K562 (cell line): ENCODE measurements around the gene CARD8. TPM values are rescaled to one million over a fixed set of nuclear protein-coding genes. Genes with fewer than 3 reads are reported as not detected.

Source experiments
- CBFA2T2 ChIP-seq: fragments of 450-650 bp; conservative IDR thresholded peaks from 2 replicates; pipeline ENCODE4 v1.6.1; 2017; ENCODE audit warnings: mild to moderate bottlenecking
- HDAC8 ChIP-seq: fragments of 450-650 bp; IDR thresholded peaks from 2 replicates; pipeline ENCODE4 v1.6.1; 2016; ENCODE audit warnings: mild to moderate bottlenecking, missing genetic modification characterization, moderate library complexity, missing compliant biosample characterization
- NCOA2 ChIP-seq, 2 experiments: fragments of 450-650 bp; IDR thresholded peaks; 2 replicates each; pipeline ENCODE4 v1.6.1; 2018; ENCODE audit warnings: mild to moderate bottlenecking in 2 of 2, moderate library complexity in 1 of 2; ENCODE audit not compliant: partially characterized antibody in 2 of 2
- PPARD ChIP-seq: fragments of 250-450 bp; sonication (Bioruptor Pico); IDR thresholded peaks from 2 replicates; pipeline ENCODE4 v1.8.0; 2022; ENCODE audit warnings: inconsistent platforms, mild to moderate bottlenecking, moderate library complexity
- SPI1 ChIP-seq: IDR thresholded peaks from 2 replicates; pipeline ENCODE4 v1.6.1; 2011; ENCODE audit warnings: low read depth, low read length, control low read depth, borderline replicate concordance
- ZBTB17 ChIP-seq: fragments of 450-650 bp; formaldehyde crosslinking; IDR thresholded peaks from 2 replicates; pipeline ENCODE4 v1.4.0; 2020; ENCODE audit warnings: mild to moderate bottlenecking
- ZC3H11A ChIP-seq: IDR thresholded peaks from 2 replicates; pipeline ENCODE4 v1.6.1; 2012; ENCODE audit warnings: low read depth, low read length, improper control_type of control experiment
- ZNF12 ChIP-seq: sonication (generic); formaldehyde crosslinking; IDR thresholded peaks from 2 replicates; pipeline ENCODE4 v1.4.0; 2020; ENCODE audit warnings: mild to moderate bottlenecking, missing genetic modification reagents
- polyA plus RNA-seq, 8 experiments: library from polyadenylated mRNA; depleted of rRNA in 4 of 8; stranded (reverse) in 5 of 8; unstranded in 3 of 8; fragments of >200 nt; fragmentation: Nextera tagmentation in 2 of 8; fragmentation: Illumina TruSeq in 1 of 8; extraction: Ambion mirVana in 2 of 8; extraction: Trizol in 1 of 8; gene quantifications; 2 replicates each; pipeline versions ENCODE4 v1.2.1 to v1.2.3, GENCODE V29; 2011 to 2014; ENCODE audit warnings: inconsistent platforms in 1 of 8, missing spikeins in 1 of 8
- total RNA-seq, 7 experiments: library from RNA; depleted of rRNA in 6 of 7; stranded (reverse); fragments of >200 nt in 6 of 7; fragmentation: Illumina TruSeq in 2 of 7; extraction: Trizol in 2 of 7; gene quantifications; 2 replicates each; pipeline versions ENCODE4 v1.2.1 to v1.2.3, GENCODE V29; 2011 to 2021; ENCODE audit warnings: low replicate concordance in 1 of 7
- TF ChIP-seq, protein P1 (sequence below), 2 experiments: fragments of 250-450 bp in 1 of 2; fragments of 450-650 bp in 1 of 2; sonication (Bioruptor Pico) in 1 of 2; IDR thresholded peaks; 2 replicates each; pipeline versions ENCODE4 v1.6.1 to v1.8.0; 2016 to 2021; ENCODE audit warnings: mild to moderate bottlenecking in 2 of 2, moderate library complexity in 2 of 2, missing compliant biosample characterization in 1 of 2, missing genetic modification characterization in 1 of 2
- TF ChIP-seq, protein P2 (sequence below): sonication (generic); formaldehyde crosslinking; IDR thresholded peaks from 2 replicates; pipeline ENCODE4 v1.5.0; 2020; ENCODE audit warnings: missing genetic modification reagents
- TF ChIP-seq, protein P3 (sequence below): fragments of 200-600 bp; sonication (generic); IDR thresholded peaks from one replicate; pipeline ENCODE4 v1.6.1; 2012; ENCODE audit warnings: mild to moderate bottlenecking, low read depth, low read length, inconsistent platforms
- TF ChIP-seq, protein P4 (sequence below): fragments of 250-450 bp; sonication (Bioruptor Pico); IDR thresholded peaks from 2 replicates; pipeline ENCODE4 v1.8.0; 2022; ENCODE audit warnings: moderate library complexity, mild to moderate bottlenecking, inconsistent platforms

Gene CARD8
- total and polyA plus RNA-seq, 9 of the 15 experiments (the other 6 are each of a cell fraction or from before 2014, with no cell fraction given) = 11.5 to 26.4 (median 20.8) TPM

DNA sequence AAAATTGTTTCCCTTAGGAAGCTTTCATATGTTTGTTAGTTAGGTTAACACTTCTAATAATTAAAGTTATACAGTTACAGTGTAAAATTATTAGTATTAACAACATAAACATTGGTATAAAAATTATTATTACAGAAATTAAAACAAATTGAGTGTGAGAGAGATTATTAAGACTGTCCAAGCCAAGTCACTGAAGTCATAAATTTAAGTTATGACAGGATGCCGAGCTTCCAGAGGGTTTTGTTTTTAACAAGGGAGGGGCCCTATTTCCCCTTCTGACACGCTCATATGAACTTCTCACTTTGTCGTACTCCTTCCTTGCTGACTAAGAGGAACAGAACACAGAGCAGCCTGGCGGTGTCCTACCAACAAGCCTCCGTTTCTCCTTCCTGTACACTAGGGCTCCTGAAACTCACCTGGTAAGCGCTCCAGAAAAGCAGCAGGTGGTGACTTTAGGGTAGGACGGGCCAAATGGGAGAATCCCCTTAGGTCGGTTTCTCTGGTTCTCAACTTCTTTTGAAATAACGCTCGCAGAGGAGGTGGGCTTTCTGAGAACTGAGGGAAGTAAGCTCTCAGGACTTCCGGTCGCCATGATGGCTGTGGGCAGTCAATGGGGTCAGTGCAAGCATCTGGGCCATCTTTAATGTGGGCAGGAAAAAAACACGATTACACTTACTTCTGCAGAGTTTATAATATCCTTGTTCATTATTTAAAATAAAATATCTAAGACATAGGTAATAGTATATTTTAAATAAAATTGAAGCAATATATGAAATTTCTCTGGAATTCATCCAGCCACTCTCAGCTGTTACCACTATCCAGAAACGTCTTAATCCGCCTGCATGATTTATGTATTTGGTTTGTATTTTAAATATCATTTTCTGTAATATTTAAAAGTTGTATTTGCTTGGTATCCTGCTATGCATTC lies at the start of gene CARD8 (continued):
- TF ChIP-seq, protein P1, sequence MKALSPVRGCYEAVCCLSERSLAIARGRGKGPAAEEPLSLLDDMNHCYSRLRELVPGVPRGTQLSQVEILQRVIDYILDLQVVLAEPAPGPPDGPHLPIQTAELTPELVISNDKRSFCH (CRISPR knock-in tag; IDR thresholded peaks at IDR 0.05) = no peak
- TF ChIP-seq, protein P1 (tag; IDR thresholded peaks at IDR 0.05) = peak; percentile 64
- no peak for TF ChIP-seq HDAC8 (tag)
- peak; percentile 73 for TF ChIP-seq SPI1
- no peak for TF ChIP-seq ZC3H11A
- TF ChIP-seq, protein P2, sequence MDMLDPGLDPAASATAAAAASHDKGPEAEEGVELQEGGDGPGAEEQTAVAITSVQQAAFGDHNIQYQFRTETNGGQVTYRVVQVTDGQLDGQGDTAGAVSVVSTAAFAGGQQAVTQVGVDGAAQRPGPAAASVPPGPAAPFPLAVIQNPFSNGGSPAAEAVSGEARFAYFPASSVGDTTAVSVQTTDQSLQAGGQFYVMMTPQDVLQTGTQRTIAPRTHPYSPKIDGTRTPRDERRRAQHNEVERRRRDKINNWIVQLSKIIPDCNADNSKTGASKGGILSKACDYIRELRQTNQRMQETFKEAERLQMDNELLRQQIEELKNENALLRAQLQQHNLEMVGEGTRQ (CRISPR knock-in tag) = no peak
- no peak for TF ChIP-seq ZNF12
- TF ChIP-seq, protein P3, sequence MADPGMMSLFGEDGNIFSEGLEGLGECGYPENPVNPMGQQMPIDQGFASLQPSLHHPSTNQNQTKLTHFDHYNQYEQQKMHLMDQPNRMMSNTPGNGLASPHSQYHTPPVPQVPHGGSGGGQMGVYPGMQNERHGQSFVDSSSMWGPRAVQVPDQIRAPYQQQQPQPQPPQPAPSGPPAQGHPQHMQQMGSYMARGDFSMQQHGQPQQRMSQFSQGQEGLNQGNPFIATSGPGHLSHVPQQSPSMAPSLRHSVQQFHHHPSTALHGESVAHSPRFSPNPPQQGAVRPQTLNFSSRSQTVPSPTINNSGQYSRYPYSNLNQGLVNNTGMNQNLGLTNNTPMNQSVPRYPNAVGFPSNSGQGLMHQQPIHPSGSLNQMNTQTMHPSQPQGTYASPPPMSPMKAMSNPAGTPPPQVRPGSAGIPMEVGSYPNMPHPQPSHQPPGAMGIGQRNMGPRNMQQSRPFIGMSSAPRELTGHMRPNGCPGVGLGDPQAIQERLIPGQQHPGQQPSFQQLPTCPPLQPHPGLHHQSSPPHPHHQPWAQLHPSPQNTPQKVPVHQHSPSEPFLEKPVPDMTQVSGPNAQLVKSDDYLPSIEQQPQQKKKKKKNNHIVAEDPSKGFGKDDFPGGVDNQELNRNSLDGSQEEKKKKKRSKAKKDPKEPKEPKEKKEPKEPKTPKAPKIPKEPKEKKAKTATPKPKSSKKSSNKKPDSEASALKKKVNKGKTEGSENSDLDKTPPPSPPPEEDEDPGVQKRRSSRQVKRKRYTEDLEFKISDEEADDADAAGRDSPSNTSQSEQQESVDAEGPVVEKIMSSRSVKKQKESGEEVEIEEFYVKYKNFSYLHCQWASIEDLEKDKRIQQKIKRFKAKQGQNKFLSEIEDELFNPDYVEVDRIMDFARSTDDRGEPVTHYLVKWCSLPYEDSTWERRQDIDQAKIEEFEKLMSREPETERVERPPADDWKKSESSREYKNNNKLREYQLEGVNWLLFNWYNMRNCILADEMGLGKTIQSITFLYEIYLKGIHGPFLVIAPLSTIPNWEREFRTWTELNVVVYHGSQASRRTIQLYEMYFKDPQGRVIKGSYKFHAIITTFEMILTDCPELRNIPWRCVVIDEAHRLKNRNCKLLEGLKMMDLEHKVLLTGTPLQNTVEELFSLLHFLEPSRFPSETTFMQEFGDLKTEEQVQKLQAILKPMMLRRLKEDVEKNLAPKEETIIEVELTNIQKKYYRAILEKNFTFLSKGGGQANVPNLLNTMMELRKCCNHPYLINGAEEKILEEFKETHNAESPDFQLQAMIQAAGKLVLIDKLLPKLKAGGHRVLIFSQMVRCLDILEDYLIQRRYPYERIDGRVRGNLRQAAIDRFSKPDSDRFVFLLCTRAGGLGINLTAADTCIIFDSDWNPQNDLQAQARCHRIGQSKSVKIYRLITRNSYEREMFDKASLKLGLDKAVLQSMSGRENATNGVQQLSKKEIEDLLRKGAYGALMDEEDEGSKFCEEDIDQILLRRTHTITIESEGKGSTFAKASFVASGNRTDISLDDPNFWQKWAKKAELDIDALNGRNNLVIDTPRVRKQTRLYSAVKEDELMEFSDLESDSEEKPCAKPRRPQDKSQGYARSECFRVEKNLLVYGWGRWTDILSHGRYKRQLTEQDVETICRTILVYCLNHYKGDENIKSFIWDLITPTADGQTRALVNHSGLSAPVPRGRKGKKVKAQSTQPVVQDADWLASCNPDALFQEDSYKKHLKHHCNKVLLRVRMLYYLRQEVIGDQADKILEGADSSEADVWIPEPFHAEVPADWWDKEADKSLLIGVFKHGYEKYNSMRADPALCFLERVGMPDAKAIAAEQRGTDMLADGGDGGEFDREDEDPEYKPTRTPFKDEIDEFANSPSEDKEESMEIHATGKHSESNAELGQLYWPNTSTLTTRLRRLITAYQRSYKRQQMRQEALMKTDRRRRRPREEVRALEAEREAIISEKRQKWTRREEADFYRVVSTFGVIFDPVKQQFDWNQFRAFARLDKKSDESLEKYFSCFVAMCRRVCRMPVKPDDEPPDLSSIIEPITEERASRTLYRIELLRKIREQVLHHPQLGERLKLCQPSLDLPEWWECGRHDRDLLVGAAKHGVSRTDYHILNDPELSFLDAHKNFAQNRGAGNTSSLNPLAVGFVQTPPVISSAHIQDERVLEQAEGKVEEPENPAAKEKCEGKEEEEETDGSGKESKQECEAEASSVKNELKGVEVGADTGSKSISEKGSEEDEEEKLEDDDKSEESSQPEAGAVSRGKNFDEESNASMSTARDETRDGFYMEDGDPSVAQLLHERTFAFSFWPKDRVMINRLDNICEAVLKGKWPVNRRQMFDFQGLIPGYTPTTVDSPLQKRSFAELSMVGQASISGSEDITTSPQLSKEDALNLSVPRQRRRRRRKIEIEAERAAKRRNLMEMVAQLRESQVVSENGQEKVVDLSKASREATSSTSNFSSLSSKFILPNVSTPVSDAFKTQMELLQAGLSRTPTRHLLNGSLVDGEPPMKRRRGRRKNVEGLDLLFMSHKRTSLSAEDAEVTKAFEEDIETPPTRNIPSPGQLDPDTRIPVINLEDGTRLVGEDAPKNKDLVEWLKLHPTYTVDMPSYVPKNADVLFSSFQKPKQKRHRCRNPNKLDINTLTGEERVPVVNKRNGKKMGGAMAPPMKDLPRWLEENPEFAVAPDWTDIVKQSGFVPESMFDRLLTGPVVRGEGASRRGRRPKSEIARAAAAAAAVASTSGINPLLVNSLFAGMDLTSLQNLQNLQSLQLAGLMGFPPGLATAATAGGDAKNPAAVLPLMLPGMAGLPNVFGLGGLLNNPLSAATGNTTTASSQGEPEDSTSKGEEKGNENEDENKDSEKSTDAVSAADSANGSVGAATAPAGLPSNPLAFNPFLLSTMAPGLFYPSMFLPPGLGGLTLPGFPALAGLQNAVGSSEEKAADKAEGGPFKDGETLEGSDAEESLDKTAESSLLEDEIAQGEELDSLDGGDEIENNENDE = no peak
- no peak for TF ChIP-seq NCOA2 (IDR thresholded peaks at IDR 0.05; ENCODE audit: partially characterized antibody in 2 of 2)
- TF ChIP-seq, protein P4, sequence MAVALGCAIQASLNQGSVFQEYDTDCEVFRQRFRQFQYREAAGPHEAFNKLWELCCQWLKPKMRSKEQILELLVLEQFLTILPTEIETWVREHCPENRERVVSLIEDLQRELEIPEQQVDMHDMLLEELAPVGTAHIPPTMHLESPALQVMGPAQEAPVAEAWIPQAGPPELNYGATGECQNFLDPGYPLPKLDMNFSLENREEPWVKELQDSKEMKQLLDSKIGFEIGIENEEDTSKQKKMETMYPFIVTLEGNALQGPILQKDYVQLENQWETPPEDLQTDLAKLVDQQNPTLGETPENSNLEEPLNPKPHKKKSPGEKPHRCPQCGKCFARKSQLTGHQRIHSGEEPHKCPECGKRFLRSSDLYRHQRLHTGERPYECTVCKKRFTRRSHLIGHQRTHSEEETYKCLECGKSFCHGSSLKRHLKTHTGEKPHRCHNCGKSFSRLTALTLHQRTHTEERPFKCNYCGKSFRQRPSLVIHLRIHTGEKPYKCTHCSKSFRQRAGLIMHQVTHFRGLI (CRISPR knock-in tag) = no peak
- no peak for TF ChIP-seq PPARD (CRISPR knock-in tag)
- no peak for TF ChIP-seq CBFA2T2
- peak; percentile 57; the same call in 1 of the 2 replicates for TF ChIP-seq ZBTB17 (CRISPR knock-in tag)
